Stimulated activated CD8-positive, alpha-beta memory T cell treated with anti-CD3 and anti-CD28 coated beads, Interleukin-7, amount 100 ng/mL, for 48 hours (primary cell): Measurements from ENCODE around the gene WIZ.

Experiments
- DNase-seq, 2 donors: peaks; one replicate each; pipeline ENCODE4 v3.0.0-alpha.2; 2020; ENCODE audit warnings: low read depth in 1 of 2; ENCODE audit errors: extremely low read depth in 1 of 2

WIZ gene

DNA sequence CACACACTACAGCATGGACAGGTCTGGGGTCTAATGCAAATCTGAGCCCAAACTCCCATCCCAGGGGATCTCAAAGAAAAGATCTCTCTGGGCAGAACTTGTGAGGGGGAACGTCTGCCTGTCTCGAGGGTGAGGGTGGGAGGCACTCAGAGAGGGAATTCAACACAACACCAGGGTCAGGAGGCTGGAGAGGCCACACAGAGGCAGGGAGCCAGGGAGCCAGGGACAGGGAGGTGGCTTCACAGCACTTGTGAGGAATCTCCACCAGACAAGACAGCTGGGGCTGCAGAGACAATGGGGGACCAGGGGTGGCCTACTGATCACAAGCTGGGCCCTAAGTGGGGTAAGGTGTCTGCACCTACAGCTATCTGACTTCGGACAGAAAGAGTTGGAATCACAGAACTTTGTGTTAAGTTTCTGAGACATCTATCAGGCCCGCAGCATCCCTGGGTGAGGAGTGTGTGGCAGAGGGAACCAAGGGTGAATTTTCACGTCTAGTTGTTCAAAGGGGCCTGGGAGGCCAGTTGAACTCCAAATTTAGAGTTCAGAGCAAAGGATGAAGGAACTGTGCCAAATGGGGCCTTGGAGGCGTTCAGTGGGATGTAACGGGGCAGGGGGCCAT, 18.2 kb downstream of the WIZ start:
- DNase-seq, result no peak

DNA sequence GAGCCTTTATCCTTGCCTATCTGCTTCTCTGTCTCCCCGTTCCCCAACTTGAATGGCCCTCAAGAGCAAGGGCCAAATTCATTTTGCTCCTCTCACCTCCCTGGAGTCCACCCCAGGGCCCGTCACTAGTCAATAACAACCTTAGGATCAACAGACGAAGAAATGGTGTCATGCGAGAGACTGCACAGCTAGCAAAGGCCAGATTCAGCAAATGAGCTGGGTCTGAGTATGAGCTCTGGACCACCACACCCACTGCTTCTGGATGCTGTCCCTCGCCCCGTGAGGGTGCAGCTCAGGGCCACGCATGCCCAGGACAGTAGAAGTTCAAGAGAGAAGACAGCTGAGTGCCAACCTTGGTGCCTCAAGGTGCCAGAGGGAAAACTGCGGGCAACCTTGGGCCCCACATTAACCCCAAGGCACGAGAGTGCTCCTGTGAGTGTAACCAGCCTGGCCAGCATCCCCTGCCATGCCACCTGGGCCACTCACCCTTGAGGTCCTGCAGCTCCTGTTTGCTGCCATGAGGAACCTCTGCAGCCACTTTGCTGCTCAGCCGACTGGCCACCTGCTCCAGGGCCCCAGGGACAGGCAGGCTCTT, 19.1 kb downstream of the WIZ start:
- DNase-seq, result no peak

DNA sequence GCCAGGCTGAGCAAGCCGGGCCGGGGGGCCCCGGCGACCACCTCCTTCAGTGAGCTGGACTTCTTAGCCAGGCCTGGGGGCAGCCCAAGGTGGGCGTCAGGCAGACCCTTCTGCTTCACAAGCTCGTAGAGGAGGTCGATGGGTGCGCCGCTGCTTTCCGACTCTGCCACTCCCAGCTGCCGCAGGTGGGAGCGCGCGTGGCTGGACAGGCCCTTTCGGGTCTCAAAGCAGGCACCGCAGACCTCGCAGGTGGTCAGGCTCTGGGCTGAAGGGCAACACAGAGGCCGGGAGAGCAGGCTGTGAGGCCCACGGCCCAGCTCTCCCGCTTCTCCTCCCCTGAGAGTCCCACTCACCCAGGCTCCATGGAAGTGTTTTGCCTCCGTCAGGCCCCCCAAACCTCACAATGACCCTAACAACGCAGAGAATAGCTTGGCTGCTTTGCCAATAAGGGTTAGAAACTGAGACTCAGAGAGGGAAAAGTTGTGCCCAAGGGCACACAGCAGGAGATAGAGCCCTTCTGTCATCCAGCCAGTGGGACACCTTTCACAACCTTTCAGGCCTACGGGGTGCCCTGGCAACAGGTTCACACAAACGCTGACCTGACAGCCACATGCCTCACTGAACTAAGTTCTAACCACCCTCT, 19.8 kb downstream of the WIZ start:
- DNase-seq, result no peak

DNA sequence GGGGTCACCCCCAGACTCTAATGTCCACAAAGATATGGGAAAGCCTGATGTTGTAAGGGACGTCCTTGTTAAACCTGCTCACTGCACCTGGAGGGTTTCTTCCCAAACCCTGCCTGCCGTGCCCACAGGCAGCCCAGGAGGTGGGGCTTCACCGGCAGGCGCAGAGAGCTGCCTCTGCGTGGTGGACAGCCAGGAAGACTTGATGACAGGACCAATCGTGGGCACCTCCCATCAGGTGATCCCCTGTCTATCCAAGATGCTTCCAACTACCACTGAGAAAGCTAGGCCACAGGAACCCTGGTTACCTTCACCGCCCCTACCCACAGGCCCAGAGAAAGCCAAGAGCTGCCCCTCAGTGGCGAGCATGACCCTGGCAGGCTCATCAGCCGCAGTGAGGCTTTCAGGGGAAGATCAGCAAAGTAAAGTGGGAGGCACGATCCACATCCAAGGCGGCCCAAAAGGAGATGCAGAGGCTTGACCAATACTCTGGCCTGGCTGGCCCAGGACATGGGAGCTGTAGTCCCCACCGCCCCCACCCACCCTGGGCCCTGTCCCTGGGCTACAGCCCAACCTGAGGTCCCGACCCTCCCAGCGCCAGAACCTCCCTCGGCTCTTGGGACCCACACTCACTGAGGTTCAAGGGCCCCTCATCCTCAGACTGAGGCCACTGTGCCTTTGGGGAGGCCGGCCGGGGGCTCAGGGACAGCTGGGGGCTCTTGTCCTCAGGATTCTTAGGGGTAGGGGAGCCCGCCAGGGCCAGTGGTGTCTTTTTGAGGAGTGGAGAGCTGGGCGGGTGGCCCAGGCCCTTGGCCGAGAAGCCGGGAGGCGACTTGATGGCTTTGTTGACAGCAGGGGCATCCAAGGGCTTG, 20.6 kb downstream of the WIZ start:
- DNase-seq, result no peak

DNA sequence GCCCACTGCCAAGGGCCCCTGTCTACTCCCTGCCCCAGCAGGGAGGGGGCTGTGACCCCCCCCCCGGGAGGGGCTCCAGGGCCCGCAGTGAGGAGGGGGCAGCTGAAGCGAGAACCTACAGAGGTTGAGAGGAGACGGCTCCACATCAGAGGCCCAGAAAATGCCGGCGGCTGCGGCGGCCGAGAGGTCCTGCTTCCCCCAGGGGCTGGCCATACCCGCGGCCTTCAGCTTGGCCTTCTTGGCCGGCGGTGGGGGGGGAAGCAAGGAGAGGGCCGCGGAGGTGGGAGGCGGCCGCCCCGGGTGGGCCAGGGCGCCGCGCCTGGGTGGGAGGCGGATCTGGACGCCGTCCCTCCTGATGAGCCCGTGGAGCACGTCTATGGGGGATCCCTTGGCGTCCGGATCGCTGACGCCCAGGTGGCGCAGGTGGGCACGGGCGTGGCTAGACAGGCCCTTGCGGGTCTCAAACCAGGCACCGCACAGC, 21.7 kb downstream of the WIZ start:
- no peak for DNase-seq

- DNase-seq, result no peak
Measured at GRCh38 chr19:15427350-15427700, 22.4 kb downstream of the WIZ start.

GRCh38 chr19:15426485-15427349, 23.0 kb downstream of the WIZ start:
- no peak for DNase-seq

DNA sequence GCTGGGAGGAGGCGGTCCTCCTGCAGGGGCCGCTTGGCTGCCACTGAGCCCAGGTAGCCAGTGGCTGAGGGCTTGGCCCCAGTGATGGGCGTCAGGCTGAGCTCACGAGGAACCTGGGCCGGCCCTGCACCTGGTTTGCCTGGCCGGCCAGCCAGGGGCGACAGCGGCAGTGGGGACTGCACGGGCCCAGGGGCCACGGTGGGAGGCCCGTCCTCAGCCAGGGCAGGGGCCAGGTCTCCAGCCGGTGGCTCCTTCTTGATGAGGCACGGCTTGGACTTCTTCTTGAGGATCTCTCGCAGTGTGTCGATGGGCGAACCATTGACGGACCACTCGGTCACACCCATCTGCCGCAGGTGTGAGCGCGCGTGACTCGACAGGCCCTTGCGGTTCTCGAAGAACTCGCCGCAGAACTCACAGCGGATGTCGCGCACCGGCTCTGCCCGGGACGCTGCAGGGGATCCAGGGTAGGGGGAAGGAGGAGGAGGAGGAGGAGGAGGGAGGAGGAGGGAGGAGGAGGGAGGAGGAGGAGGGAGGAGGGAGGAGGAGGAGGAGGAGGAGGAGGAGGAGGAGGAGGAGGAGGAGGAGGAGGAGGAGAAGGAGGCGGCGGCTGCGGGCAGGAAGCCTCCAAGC, 24.3 kb downstream of the WIZ start:
- DNase-seq, result no peak

- DNase-seq, result no peak
Measured at GRCh38 chr19:15424692-15425272, 25.0 kb downstream of the WIZ start.

DNA sequence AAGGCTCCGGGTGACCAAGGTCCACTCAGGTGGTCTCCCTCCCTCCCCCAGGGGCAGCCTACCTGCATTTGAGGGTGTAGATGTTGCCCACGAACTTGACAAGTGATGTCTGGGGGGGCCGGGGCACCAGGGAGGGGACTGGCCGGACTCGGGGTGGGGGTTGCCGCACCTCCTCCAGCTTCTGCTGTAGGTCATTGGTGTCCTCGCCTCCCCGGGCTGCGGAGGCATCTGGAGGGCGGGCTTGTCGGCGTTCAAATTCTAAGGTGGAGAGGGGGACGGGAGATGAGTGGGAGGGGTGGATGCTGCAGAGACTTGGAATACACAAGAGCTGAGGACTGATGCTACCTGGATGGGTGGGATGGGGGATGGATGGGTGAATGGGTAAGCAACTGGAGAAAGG, 25.6 kb downstream of the WIZ start:
- DNase-seq, result no peak

- no peak for DNase-seq
Measured at GRCh38 chr19:15423130-15423529, 26.6 kb downstream of the WIZ start.

DNA sequence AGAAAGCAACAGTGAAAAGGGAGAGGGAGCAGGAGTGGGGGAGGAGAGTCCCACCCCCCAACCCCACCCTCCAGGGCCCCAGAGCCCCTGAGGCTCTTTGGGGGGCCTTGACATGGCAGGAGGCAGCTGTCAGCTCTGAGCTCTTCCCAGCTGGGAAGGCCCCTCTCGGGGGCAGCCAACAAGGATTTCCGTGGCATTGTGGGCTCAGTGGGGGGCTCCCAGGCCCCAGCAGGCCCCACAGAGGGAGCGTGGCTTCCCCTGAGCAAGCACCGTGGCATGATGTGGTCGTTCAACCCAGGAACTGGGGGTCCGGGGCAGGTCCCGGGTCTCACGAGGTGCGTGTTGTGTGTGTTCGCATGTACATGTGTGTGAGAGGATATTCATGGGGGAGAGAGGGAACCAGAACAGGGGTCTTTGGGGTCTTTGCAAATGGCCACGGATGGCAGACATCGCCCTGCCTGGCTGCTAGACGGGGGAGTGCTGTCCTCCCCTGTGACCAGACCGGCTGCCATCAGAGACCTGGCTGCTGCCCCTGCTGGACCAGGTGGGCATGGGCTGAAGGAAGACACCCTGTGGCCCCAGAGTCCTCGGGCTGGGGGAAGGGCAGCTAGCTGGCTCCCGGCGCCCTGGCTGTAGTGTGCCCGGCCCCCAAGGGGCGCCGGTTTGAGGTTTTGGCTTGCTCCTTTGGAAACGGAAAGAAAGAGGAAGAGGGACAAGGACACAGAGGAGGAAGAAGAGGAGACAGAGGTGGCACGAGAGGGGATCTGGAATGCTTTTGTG, 27.3 kb downstream of the WIZ start:
- no peak for DNase-seq

- no peak for DNase-seq
Measured at GRCh38 chr19:15421721-15422260, 28.0 kb downstream of the WIZ start.

DNA sequence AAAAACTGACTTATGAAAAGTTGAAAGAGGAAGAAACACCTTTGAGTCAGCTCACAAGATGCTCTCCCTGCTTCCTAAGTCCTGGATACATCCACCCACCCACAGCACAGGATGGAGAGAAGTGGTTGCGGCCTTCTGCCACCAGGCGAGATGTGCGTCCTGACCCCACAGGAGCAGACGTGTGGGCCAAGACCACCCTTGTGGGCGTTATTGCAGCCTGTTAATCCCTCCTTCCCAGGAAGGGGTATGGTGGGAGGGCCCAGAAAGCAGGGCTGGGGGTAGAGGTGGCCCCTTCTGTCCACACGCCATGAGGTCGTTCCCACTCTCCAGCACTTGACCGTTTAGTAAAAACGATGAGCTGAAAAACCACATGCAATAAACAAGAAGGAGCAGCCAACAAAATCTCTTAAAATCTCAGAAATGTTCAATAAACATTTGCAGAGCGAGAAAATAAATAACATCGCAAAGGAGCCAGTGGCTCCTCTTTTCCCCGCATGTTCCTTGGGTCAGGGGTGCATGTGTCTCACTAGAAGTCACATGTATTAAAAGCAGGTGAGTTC, 28.5 kb downstream of the WIZ start:
- no peak for DNase-seq

GRCh38 chr19:15419413-15420025, 30.2 kb downstream of the WIZ start:
- DNase-seq, result no peak

- DNase-seq, result peak; percentile 94 to 99
Measured at GRCh38 chr19:15418579-15419412, 31.0 kb downstream of the WIZ start, which contains the start of gene AKAP8L. Gene AKAP8L, minus strand, starts transcription at chr19:15418988. Its CDS starts 65 bp downstream, at chr19:15418923.

GRCh38 chr19:15418231-15418578, 31.6 kb downstream of the WIZ start:
- no peak for DNase-seq
